GM12878 (cell line): Measurements from ENCODE around the gene DNAAF9.

Experiments used
- CBX3 ChIP-seq: fragments of 200-600 bp; sonication (generic); IDR thresholded peaks from 2 replicates; pipeline ENCODE4 v1.6.1; 2016; ENCODE audit warnings: low read depth, borderline replicate concordance
- MXI1 ChIP-seq: fragments of 150-350 bp; IDR thresholded peaks from 2 replicates; pipeline ENCODE4 v1.6.1; 2011; ENCODE audit warnings: low read depth, mild to moderate bottlenecking, inconsistent platforms, low read length, improper control_type of control experiment
- POLR2A ChIP-seq: IDR thresholded peaks from 2 replicates; pipeline ENCODE4 v1.6.1; 2011; ENCODE audit warnings: low read depth, mild to moderate bottlenecking, low read length
- RUNX3 ChIP-seq: IDR thresholded peaks from 2 replicates; pipeline ENCODE4 v1.6.1; 2012; ENCODE audit warnings: low read length, inconsistent platforms
- SIN3A ChIP-seq: IDR thresholded peaks from 2 replicates; pipeline ENCODE4 v1.6.1; 2012; ENCODE audit warnings: low read depth, low read length, improper control_type of control experiment
- TF ChIP-seq, protein P1 (sequence below), 3 experiments: IDR thresholded peaks in 2 of 3; conservative IDR thresholded peaks in 1 of 3; 2 replicates each; pipeline ENCODE4 v1.5.1; 2011; ENCODE audit warnings: low read depth in 3 of 3, low read length in 3 of 3, mild to moderate bottlenecking in 3 of 3, control low read depth in 2 of 3, moderate library complexity in 2 of 3, inconsistent platforms in 1 of 3, mixed read lengths in 1 of 3; ENCODE audit not compliant: control insufficient read depth in 2 of 3, insufficient read depth in 1 of 3; ENCODE audit errors: extremely low read depth in 1 of 3

GRCh38 chr20:3454831-3455230 is 47.4 kb upstream of the DNAAF9 start:
- TF ChIP-seq MXI1: no peak
- TF ChIP-seq RUNX3: no peak
- TF ChIP-seq POLR2A: no peak
- TF ChIP-seq CBX3: no peak
- TF ChIP-seq, protein P1, sequence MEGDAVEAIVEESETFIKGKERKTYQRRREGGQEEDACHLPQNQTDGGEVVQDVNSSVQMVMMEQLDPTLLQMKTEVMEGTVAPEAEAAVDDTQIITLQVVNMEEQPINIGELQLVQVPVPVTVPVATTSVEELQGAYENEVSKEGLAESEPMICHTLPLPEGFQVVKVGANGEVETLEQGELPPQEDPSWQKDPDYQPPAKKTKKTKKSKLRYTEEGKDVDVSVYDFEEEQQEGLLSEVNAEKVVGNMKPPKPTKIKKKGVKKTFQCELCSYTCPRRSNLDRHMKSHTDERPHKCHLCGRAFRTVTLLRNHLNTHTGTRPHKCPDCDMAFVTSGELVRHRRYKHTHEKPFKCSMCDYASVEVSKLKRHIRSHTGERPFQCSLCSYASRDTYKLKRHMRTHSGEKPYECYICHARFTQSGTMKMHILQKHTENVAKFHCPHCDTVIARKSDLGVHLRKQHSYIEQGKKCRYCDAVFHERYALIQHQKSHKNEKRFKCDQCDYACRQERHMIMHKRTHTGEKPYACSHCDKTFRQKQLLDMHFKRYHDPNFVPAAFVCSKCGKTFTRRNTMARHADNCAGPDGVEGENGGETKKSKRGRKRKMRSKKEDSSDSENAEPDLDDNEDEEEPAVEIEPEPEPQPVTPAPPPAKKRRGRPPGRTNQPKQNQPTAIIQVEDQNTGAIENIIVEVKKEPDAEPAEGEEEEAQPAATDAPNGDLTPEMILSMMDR (IDR thresholded peaks at IDR 0.05 in 2 of 3, conservative IDR thresholded peaks at IDR 0.05 in 1 of 3; ENCODE audit: control insufficient read depth in 2 of 3, extremely low read depth in 1 of 3, insufficient read depth in 1 of 3, low read depth in 3 of 3, low read length in 3 of 3): no peak
- no peak for TF ChIP-seq SIN3A
